ENCODE data around the gene GALNTL6. TPM values are rescaled to one million over a fixed set of nuclear protein-coding genes. Genes with fewer than 3 reads are reported as not detected.

GALNTL6 gene
- total and polyA plus RNA-seq, 9 of the 15 experiments (the other 6 are each of a cell fraction or from before 2014, with no cell fraction given), result 0.18 to 0.50 (median 0.29) TPM

DNA sequence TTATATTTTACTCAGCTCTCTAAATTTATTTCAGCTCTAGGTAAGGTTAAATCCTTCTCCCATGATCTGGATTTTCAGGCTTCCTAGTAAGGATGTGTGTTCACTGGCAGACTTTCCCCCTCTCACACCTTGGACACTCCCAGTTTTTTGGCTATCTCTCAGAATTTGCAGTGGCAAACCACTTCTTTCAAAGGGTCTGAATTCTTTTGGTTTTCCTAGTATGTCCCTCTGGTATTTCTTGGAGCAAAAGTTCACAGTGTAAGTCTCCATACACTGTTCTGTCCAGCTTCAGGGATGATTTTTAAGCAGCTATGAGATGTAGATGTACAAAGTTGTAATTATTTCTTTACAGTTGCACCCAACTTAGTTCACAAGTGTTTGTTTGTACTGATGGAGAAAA lies 701.6 kb downstream of the GALNTL6 start (continued):
- TF ChIP-seq, protein P1, sequence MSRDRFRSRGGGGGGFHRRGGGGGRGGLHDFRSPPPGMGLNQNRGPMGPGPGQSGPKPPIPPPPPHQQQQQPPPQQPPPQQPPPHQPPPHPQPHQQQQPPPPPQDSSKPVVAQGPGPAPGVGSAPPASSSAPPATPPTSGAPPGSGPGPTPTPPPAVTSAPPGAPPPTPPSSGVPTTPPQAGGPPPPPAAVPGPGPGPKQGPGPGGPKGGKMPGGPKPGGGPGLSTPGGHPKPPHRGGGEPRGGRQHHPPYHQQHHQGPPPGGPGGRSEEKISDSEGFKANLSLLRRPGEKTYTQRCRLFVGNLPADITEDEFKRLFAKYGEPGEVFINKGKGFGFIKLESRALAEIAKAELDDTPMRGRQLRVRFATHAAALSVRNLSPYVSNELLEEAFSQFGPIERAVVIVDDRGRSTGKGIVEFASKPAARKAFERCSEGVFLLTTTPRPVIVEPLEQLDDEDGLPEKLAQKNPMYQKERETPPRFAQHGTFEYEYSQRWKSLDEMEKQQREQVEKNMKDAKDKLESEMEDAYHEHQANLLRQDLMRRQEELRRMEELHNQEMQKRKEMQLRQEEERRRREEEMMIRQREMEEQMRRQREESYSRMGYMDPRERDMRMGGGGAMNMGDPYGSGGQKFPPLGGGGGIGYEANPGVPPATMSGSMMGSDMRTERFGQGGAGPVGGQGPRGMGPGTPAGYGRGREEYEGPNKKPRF (IDR thresholded peaks at IDR 0.05; ENCODE audit: low read depth, low read length), result no peak
- TF ChIP-seq TRIM24 (IDR thresholded peaks at IDR 0.05), result no peak
- no peak for TF ChIP-seq HEY1 (CRISPR knock-in tag; IDR thresholded peaks at IDR 0.05; ENCODE audit: borderline replicate concordance)
- TF ChIP-seq, protein P2, sequence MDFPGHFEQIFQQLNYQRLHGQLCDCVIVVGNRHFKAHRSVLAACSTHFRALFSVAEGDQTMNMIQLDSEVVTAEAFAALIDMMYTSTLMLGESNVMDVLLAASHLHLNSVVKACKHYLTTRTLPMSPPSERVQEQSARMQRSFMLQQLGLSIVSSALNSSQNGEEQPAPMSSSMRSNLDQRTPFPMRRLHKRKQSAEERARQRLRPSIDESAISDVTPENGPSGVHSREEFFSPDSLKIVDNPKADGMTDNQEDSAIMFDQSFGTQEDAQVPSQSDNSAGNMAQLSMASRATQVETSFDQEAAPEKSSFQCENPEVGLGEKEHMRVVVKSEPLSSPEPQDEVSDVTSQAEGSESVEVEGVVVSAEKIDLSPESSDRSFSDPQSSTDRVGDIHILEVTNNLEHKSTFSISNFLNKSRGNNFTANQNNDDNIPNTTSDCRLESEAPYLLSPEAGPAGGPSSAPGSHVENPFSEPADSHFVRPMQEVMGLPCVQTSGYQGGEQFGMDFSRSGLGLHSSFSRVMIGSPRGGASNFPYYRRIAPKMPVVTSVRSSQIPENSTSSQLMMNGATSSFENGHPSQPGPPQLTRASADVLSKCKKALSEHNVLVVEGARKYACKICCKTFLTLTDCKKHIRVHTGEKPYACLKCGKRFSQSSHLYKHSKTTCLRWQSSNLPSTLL (IDR thresholded peaks at IDR 0.05), result no peak

DNA sequence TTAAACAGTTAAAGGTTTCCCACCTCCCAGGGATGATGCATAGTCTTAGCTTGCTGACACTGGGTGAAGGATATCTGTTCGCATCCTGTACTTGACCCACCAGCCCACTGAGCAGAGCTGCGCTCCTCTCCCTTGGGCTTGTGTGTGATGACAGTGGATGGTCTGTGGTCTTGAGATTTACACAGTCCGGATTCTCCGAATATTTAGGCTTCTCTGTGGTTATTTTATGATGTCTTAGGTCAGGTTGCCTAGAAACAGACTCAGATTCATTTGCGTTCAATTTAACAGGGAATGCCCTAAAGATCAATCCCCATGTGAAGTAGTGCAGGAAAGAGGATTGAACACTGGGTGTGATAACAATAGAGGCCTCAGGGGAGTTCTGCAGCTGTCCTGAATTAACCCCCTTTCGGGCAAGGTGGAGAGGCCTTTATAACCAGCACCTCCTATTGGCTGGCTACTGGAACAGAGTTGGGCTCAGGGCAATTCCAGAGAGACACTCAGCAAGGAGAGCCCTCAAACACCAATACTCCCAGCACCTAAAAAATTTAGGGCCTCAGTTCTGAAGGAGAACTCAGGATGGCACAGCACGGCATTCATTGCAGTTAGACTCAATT lies 702.2 kb downstream of the GALNTL6 start:
- Histone ChIP-seq H3K4me3 (no peak overlapping the region), H3K9ac (ENCODE audit: insufficient read depth in 1 of 2, low read depth in 2 of 2, low read length in 2 of 2) (no peak overlapping the region), H3K36me3 (ENCODE audit: control insufficient read depth, insufficient read depth, low read length) (no peaks in the 10 kb centered on the region), H4K20me1 (replicated peaks; ENCODE audit: control insufficient read depth, insufficient read depth, low read length) (no peaks in the 10 kb centered on the region), H3K4me2 (ENCODE audit: insufficient read depth, low read length) (no peak overlapping the region), H3K9me1 (ENCODE audit: control insufficient read depth, insufficient read depth, low read length) (no peaks in the 10 kb centered on the region), H3K9me3 (replicated peaks; ENCODE audit: control insufficient read depth, insufficient read depth, low read depth, low read length) (no peaks in the 10 kb centered on the region; the same call in 1 of the 2 replicates), H3K27me3 (ENCODE audit: control insufficient read depth in 2 of 2, insufficient read depth in 2 of 2, low read length in 2 of 2) (no peaks in the 10 kb centered on the region), H3K79me2 (ENCODE audit: control insufficient read depth, insufficient read depth, low read length) (no peaks in the 10 kb centered on the region), H3K4me1 (replicated peaks in 1 of 2; ENCODE audit: control insufficient read depth in 2 of 2, insufficient read depth in 2 of 2, low read length in 2 of 2) (no peaks in the 10 kb centered on the region), H3K27ac (ENCODE audit: extremely low read depth, low read depth, low read length) (no peak overlapping the region), H2AFZ (ENCODE audit: low read depth, low read length) (no peak overlapping the region)
- no peak for FAIRE-seq
- WGBS (ENCODE audit: insufficient coverage, low coverage, missing lambda C conversion rate), result 1% methylated on average over 7 of the region's 7 CpGs
- ATAC-seq, result no peak
- no TSS peak for BruUV-seq (replicated peaks)
- DNase-seq (ENCODE audit: extremely low read depth in 1 of 4, low spot score in 3 of 4), result no peak
- ChIA-PET CTCF (ENCODE audit: low intra/inter-chr PET ratio) (no interaction called here), POLR2A (no interaction called here)
- in situ Hi-C loops (cut with MboI), result no loop called here
- intact Hi-C loops (cut with micrococcal nuclease), result no loop called here
- TF ChIP-seq RCOR1 (IDR thresholded peaks at IDR 0.05; ENCODE audit: borderline replicate concordance in 1 of 2, low read depth in 2 of 2, low read length in 2 of 2) (no peak), PTTG1 (tag; IDR thresholded peaks at IDR 0.05; ENCODE audit: low read depth) (no peak)

All from K562 (cell line).